Gastrocnemius medialis (tissue), 4 donors: ENCODE data around the gene PTPRN2.

ENCODE experiments used
- POLR2A ChIP-seq, 2 donors: fragments of 450-650 bp; IDR thresholded peaks; one replicate each; pipeline ENCODE4 v1.6.1; 2017; ENCODE audit warnings: antibody characterized with exemption in 2 of 2, mild to moderate bottlenecking in 2 of 2, moderate library complexity in 2 of 2
- TF ChIP-seq, protein P1 (sequence below), 5 experiments: fragments of 450-650 bp in 3 of 5; fragments of 200-600 bp in 2 of 5; sonication (generic) in 2 of 5; IDR thresholded peaks in 4 of 5; conservative IDR thresholded peaks in 1 of 5; 1 replicate in 4 of 5; 2 replicates in 1 of 5; pipeline ENCODE4 v1.5.1; 2016 to 2019; ENCODE audit warnings: antibody characterized with exemption in 5 of 5, mild to moderate bottlenecking in 3 of 5, moderate library complexity in 3 of 5

DNA sequence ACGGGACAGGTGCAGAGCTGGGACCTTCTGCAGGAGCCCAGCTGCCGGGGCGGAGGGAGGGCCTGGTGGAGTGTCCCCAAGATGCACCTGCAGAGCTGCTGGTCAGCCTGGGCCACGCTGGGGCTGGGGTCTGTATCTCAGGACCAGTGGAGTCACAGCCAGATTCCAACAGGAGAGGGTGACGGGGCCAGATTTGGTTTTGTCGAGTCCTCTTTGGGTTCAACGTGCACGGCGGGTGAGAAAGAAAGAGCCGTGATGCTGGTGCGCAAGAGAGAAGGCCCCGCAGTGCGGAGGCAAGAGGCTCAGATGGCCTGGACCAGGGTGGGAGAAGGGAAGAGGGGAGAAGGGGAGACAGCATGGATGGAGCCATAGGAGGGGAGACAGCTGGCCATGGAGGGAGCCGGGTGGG, 462.9 kb downstream of the PTPRN2 start:
- TF ChIP-seq, protein P1, sequence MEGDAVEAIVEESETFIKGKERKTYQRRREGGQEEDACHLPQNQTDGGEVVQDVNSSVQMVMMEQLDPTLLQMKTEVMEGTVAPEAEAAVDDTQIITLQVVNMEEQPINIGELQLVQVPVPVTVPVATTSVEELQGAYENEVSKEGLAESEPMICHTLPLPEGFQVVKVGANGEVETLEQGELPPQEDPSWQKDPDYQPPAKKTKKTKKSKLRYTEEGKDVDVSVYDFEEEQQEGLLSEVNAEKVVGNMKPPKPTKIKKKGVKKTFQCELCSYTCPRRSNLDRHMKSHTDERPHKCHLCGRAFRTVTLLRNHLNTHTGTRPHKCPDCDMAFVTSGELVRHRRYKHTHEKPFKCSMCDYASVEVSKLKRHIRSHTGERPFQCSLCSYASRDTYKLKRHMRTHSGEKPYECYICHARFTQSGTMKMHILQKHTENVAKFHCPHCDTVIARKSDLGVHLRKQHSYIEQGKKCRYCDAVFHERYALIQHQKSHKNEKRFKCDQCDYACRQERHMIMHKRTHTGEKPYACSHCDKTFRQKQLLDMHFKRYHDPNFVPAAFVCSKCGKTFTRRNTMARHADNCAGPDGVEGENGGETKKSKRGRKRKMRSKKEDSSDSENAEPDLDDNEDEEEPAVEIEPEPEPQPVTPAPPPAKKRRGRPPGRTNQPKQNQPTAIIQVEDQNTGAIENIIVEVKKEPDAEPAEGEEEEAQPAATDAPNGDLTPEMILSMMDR (IDR thresholded peaks at IDR 0.05 in 4 of 5, conservative IDR thresholded peaks at IDR 0.05 in 1 of 5): no peak
- no peak for TF ChIP-seq POLR2A (IDR thresholded peaks at IDR 0.05)
